K562 (cell line): ENCODE measurements around the gene TP53BP2. TPM values are rescaled to one million over a fixed set of nuclear protein-coding genes. Genes with fewer than 3 reads are reported as not detected.

ENCODE experiments used
- ATAC-seq: fragments of 200-7000 bp; cut with Tn5 transposase; 3 replicates; pipeline ENCODE4 v1.9.1; 2020; ENCODE audit warnings: moderate library complexity
- BruUV-seq: library from RNA; stranded (reverse); fragments of 400-500 nt; replicated peaks from 2 replicates; lab custom pipeline; 2021; lab: Mats Ljungman, UMichigan
- CTCF ChIA-PET: fragments of 300-600 bp; formaldehyde crosslinking; extraction: SDS; loops from one replicate; lab custom pipeline; 2021; ENCODE audit warnings: low intra/inter-chr PET ratio; lab: Yijun Ruan, JAX
- POLR2A ChIA-PET: fragments of 300-600, 350-650 bp; sonication (Branson Sonifier 250); formaldehyde crosslinking; extraction: SDS; loops from one replicate; lab custom pipeline; 2021; ENCODE audit warnings: antibody characterized with exemption, inconsistent platforms; lab: Yijun Ruan, JAX
- DNase-seq, 4 experiments: peaks; one replicate each; pipeline versions ENCODE4 v3.0.0 to v3.0.0-alpha.2; 2011 to 2018; ENCODE audit warnings: low spot score in 3 of 4, mixed read lengths in 3 of 4; ENCODE audit errors: extremely low read depth in 1 of 4
- FAIRE-seq: peaks from 2 replicates; lab custom pipeline; 2011; peaks lifted over from hg19 to GRCh38; lab: Jason Lieb, UNC
- H2AFZ ChIP-seq: 2 replicates; pipeline ENCODE4 v1.6.0; 2011; ENCODE audit warnings: low read depth, low read length, control low read depth, inconsistent platforms
- H3K27ac ChIP-seq: fragments of 200-600 bp; 3 replicates; pipeline ENCODE4 v1.8.0; 2011; ENCODE audit warnings: low read depth, mild to moderate bottlenecking, control low read depth, inconsistent platforms, low read length, moderate library complexity, mixed read lengths; ENCODE audit errors: extremely low read depth
- H3K27me3 ChIP-seq, 2 experiments: fragments of 300-600 bp in 1 of 2; 2 replicates in 1 of 2; 3 replicates in 1 of 2; pipeline versions ENCODE4 v1.6.0 to v1.8.0; 2011; ENCODE audit warnings: inconsistent platforms in 2 of 2, low read length in 2 of 2, mild to moderate bottlenecking in 1 of 2, mixed read lengths in 1 of 2, moderate library complexity in 1 of 2; ENCODE audit not compliant: control insufficient read depth in 2 of 2, insufficient read depth in 2 of 2
- H3K36me3 ChIP-seq: fragments of 300-600 bp; 3 replicates; pipeline ENCODE4 v1.8.0; 2011; ENCODE audit warnings: mild to moderate bottlenecking, low read length, inconsistent platforms; ENCODE audit not compliant: control insufficient read depth, insufficient read depth
- H3K4me1 ChIP-seq, 2 experiments: fragments of 200-600 bp in 1 of 2; replicated peaks in 1 of 2; 2 replicates in 1 of 2; 3 replicates in 1 of 2; pipeline versions ENCODE4 v1.5.1 to v1.8.0; 2011; ENCODE audit warnings: inconsistent platforms in 2 of 2, low read length in 2 of 2, mild to moderate bottlenecking in 1 of 2, mixed read lengths in 1 of 2, moderate library complexity in 1 of 2; ENCODE audit not compliant: control insufficient read depth in 2 of 2, insufficient read depth in 2 of 2
- H3K4me2 ChIP-seq: 2 replicates; pipeline ENCODE4 v1.6.1; 2011; ENCODE audit warnings: low read length, control low read depth, inconsistent platforms, mixed read lengths; ENCODE audit not compliant: insufficient read depth
- H3K4me3 ChIP-seq: fragments of 200-600 bp; sonication (generic), shearing (Covaris generic); 2 replicates; pipeline ENCODE4 v1.5.1; 2016; ENCODE audit warnings: control low read depth, inconsistent platforms
- H3K79me2 ChIP-seq: fragments of 200-600 bp; 3 replicates; pipeline ENCODE4 v1.8.0; 2011; ENCODE audit warnings: low read length, inconsistent platforms; ENCODE audit not compliant: control insufficient read depth, insufficient read depth
- H3K9ac ChIP-seq, 2 experiments: 2 replicates each; pipeline versions ENCODE4 v1.6.0 to v1.6.1; 2011; ENCODE audit warnings: low read depth in 2 of 2, low read length in 2 of 2, control low read depth in 1 of 2, inconsistent platforms in 1 of 2, mild to moderate bottlenecking in 1 of 2, mixed read lengths in 1 of 2; ENCODE audit not compliant: insufficient read depth in 1 of 2
- H3K9me1 ChIP-seq: one replicate; pipeline ENCODE4 v1.6.0; 2011; ENCODE audit warnings: inconsistent platforms, mild to moderate bottlenecking, low read length, moderate library complexity; ENCODE audit not compliant: control insufficient read depth, insufficient read depth
- H3K9me3 ChIP-seq: replicated peaks from 2 replicates; pipeline ENCODE4 v1.5.1; 2011; ENCODE audit warnings: low read depth, low read length, inconsistent platforms; ENCODE audit not compliant: control insufficient read depth, insufficient read depth
- H4K20me1 ChIP-seq: replicated peaks from 2 replicates; pipeline ENCODE4 v1.6.1; 2011; ENCODE audit warnings: low read length, inconsistent platforms, mixed read lengths; ENCODE audit not compliant: control insufficient read depth, insufficient read depth
- BRCA1 ChIP-seq, 2 experiments: fragments of 450-650 bp in 1 of 2; sonication (generic) in 1 of 2; formaldehyde crosslinking in 1 of 2; IDR thresholded peaks; 2 replicates each; pipeline versions ENCODE4 v1.5.0 to v1.6.1; 2017 to 2020; ENCODE audit warnings: mild to moderate bottlenecking in 1 of 2, missing genetic modification reagents in 1 of 2
- DMBX1 ChIP-seq: fragments of 250-450 bp; sonication (Bioruptor Pico); IDR thresholded peaks from 2 replicates; pipeline ENCODE4 v1.8.0; 2022; ENCODE audit warnings: inconsistent platforms, mild to moderate bottlenecking, moderate library complexity, borderline replicate concordance
- ZMIZ1 ChIP-seq, 2 experiments: fragments of 150-350 bp in 1 of 2; IDR thresholded peaks; 2 replicates each; pipeline ENCODE4 v1.6.1; 2012 to 2016; ENCODE audit warnings: low read depth in 2 of 2, low read length in 2 of 2, mild to moderate bottlenecking in 1 of 2, moderate library complexity in 1 of 2
- ZNF407 ChIP-seq: fragments of 450-650 bp; IDR thresholded peaks from 2 replicates; pipeline ENCODE4 v1.6.1; 2016; ENCODE audit warnings: low read depth
- ZNF76 ChIP-seq: fragments of 250-450 bp; sonication (Bioruptor Pico); IDR thresholded peaks from 2 replicates; pipeline ENCODE4 v1.4.0; 2020; ENCODE audit warnings: mild to moderate bottlenecking, moderate library complexity, borderline replicate concordance
- WGBS: fragments of 100-300 bp; shearing (Covaris generic); methylation state at CpG from one replicate; pipeline ENCODE4 v1.1.6; 2016; ENCODE audit warnings: low coverage, mixed read lengths; ENCODE audit not compliant: insufficient coverage; ENCODE audit errors: missing lambda C conversion rate; 5-methylcytosine and 5-hydroxymethylcytosine counted together
- in situ Hi-C: fragments of 300-500 bp; cut with MboI; formaldehyde crosslinking; loops from 4 replicates; pipeline ENCODE4 v1.15.0; 2018; ENCODE audit warnings: inconsistent platforms, mixed read lengths
- intact Hi-C: fragments of 100-400 bp; cut with micrococcal nuclease; formaldehyde crosslinking; loops from 2 replicates; pipeline ENCODE4 v1.14.2; 2022
- polyA plus RNA-seq, 8 experiments: library from polyadenylated mRNA; depleted of rRNA in 4 of 8; stranded (reverse) in 5 of 8; unstranded in 3 of 8; fragments of >200 nt; fragmentation: Nextera tagmentation in 2 of 8; fragmentation: Illumina TruSeq in 1 of 8; extraction: Ambion mirVana in 2 of 8; extraction: Trizol in 1 of 8; gene quantifications; 2 replicates each; pipeline versions ENCODE4 v1.2.1 to v1.2.3, GENCODE V29; 2011 to 2014; ENCODE audit warnings: inconsistent platforms in 1 of 8, missing spikeins in 1 of 8
- total RNA-seq, 7 experiments: library from RNA; depleted of rRNA in 6 of 7; stranded (reverse); fragments of >200 nt in 6 of 7; fragmentation: Illumina TruSeq in 2 of 7; extraction: Trizol in 2 of 7; gene quantifications; 2 replicates each; pipeline versions ENCODE4 v1.2.1 to v1.2.3, GENCODE V29; 2011 to 2021; ENCODE audit warnings: low replicate concordance in 1 of 7

The TP53BP2 gene
- total and polyA plus RNA-seq, 9 of the 15 experiments (the other 6 are each of a cell fraction or from before 2014, with no cell fraction given) = 17.0 to 69.6 (median 40.1) TPM

GRCh38 chr1:223748773-223749733, 96.7 kb downstream of the TP53BP2 start:
- peak; percentile 77 to 83 (median 80) for DNase-seq
- POLR2A ChIA-PET = interaction anchor here (0.6 to 1.6 kb wide), 4 partner anchors 12 to 273 kb away, joined by 3 to 5 read pairs (median 4); no protein-coding TSS in a partner anchor
- CTCF ChIA-PET = interaction anchor here (0.5 to 3.0 kb wide), 8 partner anchors 32 to 506 kb away, joined by 3 to 40 read pairs (median 3); partner anchors contain the start of gene CAPN2
- H3K27ac ChIP-seq = no peak overlapping the region
- BruUV-seq = no TSS peak
- 56% methylated on average over 58 of the region's 61 CpGs for WGBS
- H3K4me1 ChIP-seq = peaks cover 0 to 13% of the 10 kb centered on the region in 2 experiments; a peak in 2 of 5 replicates
- peak overlapping the region; percentile 21; the same call in 1 of the 2 replicates for H3K4me2 ChIP-seq
- no peak overlapping the region for H3K4me3 ChIP-seq
- intact Hi-C loops (loop anchor here (1.0 kb wide), 2 partner anchors 38 to 51 kb away; no protein-coding TSS in a partner anchor), in situ Hi-C loops (no loop called here)
- H4K20me1 ChIP-seq = no peaks in the 10 kb centered on the region
- H3K36me3 ChIP-seq = peaks cover 95% of the 10 kb centered on the region
- H2AFZ ChIP-seq = peak overlapping the region; percentile 83; the same call in 1 of the 2 replicates
- peak; percentile 54 for FAIRE-seq
- H3K27me3 ChIP-seq = no peaks in the 10 kb centered on the region
- no peaks in the 10 kb centered on the region for H3K9me1 ChIP-seq
- no peaks in the 10 kb centered on the region for H3K79me2 ChIP-seq
- peak; percentile 96 for ATAC-seq
- H3K9ac ChIP-seq = peak overlapping the region in 1 of 2 experiments; percentile 55; a peak in 2 of 4 replicates
- no peaks in the 10 kb centered on the region for H3K9me3 ChIP-seq
- no peak for TF ChIP-seq BRCA1 (IDR thresholded peaks at IDR 0.05)
- TF ChIP-seq BRCA1 (CRISPR knock-in tag; IDR thresholded peaks at IDR 0.05) = no peak
- no peak for TF ChIP-seq ZNF407
- TF ChIP-seq ZMIZ1 (IDR thresholded peaks at IDR 0.05; ENCODE audit: low read depth in 2 of 2, low read length in 2 of 2) = no peak
- peak; percentile 16; the same call in 1 of the 2 replicates for TF ChIP-seq DMBX1 (CRISPR knock-in tag)
- TF ChIP-seq ZNF76 = no peak
